GM19099 (cell line): Measurements from ENCODE around the gene ABHD8.

Source experiments
- POLR2A ChIP-seq: IDR thresholded peaks from 3 replicates; pipeline ENCODE4 v1.6.1; 2011; ENCODE audit warnings: low read depth; ENCODE audit not compliant: insufficient read length; ENCODE audit errors: extremely low read depth

The ABHD8 gene

GRCh38 chr19:17246681-17247425 is 56.4 kb downstream of the ABHD8 start:
- no peak for TF ChIP-seq POLR2A

GRCh38 chr19:17245535-17245984 is 57.7 kb downstream of the ABHD8 start, which contains the start of gene NR2F6:
Gene NR2F6 (minus strand): TSS chr19:17245919. CDS start chr19:17245220, 699 bp downstream.
- TF ChIP-seq POLR2A: no peak

- TF ChIP-seq POLR2A: no peak
Measured at GRCh38 chr19:17244618-17245534, 58.3 kb downstream of the ABHD8 start.

DNA sequence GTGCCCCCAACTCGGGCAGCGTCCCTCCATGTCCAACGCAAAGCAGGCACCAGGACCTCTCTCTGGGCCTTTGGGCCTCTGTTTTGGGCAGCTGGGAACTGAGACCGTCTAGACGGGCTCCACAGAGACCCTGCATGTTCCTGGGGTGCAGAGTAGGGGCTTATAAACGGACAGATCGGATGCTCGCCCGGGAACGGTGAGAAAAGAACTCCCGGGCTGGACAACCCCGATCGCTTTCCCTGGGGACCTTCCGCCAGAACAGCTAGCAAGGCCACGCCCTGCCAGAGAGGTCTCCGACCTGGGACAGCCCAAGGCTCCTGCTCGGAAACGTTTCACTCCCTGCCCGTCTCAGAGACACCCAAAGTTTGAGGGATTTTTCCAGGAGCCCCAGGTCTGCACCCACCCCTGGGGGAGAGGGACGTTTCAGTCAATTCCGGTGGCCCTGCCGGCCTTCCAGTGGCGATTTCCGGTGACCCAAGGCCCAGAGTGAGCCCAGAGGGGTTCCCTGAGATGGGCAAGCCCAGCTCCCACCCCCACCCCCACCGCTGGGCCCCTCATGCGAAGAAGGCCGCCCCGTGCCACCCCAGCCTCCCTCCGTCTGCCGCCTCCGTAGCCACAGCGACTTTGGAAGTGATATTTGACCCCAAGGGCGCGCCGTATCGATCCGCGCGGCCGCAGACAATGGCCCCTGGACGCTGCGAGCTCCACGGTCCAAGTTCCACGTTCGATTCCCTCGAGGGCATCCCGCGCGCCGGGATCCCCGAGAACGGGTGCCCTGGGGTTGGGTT is 59.2 kb downstream of the ABHD8 start:
- no peak for TF ChIP-seq POLR2A

GRCh38 chr19:17243211-17243829 is 59.9 kb downstream of the ABHD8 start:
- TF ChIP-seq POLR2A: no peak

DNA sequence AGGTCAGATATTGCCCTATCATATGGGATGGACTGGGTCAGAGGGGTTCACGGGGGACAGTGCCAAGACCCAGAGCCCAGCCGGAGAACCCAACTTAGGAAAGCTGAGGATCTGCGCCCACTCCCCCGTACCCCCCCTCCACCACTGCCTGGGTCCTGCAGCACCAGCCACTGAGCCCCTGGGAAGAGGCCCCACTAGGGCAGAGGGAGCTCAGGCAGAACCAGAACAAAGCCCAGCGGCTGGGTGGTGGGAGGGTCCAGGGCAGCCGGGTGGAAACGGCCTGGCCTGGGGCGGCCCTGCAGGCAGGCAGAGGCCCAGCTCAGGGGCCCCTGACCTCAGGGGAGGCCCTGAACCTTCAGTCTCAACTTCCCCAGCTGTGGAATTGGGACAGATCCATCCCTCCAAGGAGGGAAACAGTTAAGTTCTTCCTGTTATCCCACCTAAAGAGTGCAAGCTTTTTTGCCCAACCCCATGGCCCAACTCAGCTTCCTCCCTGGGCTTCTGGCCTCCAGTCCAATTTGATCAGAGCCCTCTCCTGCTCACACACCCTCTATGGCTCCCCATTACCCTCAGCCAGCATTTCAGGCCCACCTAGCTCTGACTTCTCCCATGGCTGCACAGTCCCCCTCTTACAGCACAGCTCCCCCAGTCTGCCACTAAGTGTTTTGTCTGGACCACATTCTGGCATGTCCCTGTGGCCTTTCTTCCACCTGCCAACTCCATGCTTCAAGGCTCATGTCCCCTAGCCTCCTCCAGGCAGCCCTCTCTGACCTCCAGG is 60.6 kb downstream of the ABHD8 start:
- TF ChIP-seq POLR2A: no peak
